ENCODE data around the gene EXOC4. TPM values are rescaled to one million over a fixed set of nuclear protein-coding genes. Genes with fewer than 3 reads are reported as not detected.

EXOC4 gene
- total RNA-seq, 4 donors from 2014 or later = 36.9 to 78.0 (median 52.2) TPM

DNA sequence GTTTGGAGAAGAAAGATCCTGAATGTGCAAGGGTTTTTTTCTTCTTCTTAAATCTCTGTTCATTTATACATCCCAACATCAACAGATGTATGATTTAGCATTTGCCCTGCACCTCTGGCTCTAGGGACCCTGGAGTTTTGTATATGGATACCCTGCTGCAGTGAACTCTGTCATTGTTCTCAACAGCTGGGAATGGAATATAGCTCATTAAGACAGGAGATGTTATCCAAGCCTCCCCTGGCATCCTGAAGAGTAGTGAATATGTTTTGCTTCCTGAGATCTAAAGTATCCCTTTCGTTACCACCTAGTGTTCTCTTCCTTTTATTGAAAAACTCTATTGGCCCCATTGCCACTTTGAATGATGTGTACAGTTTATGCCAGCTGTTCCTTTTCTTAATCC is 275.9 kb downstream of the EXOC4 start:
- Histone ChIP-seq H3K27me3 (no peaks in the 10 kb centered on the region), H3K4me1 (peaks cover 9 to 26% of the 10 kb centered on the region in 2 donors), H3K9me3 (no peaks in the 10 kb centered on the region), H3K4me3 (no peak overlapping the region), H3K27ac (no peak overlapping the region), H3K36me3 (no peaks in the 10 kb centered on the region)
- intact Hi-C loops (cut with DNase I; ENCODE audit: low total_unique reads) = no loop called here
- no peak for TF ChIP-seq POLR2A (IDR thresholded peaks at IDR 0.05)
- TF ChIP-seq, protein P1, sequence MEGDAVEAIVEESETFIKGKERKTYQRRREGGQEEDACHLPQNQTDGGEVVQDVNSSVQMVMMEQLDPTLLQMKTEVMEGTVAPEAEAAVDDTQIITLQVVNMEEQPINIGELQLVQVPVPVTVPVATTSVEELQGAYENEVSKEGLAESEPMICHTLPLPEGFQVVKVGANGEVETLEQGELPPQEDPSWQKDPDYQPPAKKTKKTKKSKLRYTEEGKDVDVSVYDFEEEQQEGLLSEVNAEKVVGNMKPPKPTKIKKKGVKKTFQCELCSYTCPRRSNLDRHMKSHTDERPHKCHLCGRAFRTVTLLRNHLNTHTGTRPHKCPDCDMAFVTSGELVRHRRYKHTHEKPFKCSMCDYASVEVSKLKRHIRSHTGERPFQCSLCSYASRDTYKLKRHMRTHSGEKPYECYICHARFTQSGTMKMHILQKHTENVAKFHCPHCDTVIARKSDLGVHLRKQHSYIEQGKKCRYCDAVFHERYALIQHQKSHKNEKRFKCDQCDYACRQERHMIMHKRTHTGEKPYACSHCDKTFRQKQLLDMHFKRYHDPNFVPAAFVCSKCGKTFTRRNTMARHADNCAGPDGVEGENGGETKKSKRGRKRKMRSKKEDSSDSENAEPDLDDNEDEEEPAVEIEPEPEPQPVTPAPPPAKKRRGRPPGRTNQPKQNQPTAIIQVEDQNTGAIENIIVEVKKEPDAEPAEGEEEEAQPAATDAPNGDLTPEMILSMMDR (IDR thresholded peaks at IDR 0.05 in 4 of 5, conservative IDR thresholded peaks at IDR 0.05 in 1 of 5) = no peak
- in situ Hi-C loops (cut with MboI; ENCODE audit: low sequenced_read_pairs in 4 of 4) = no loop called here
- DNase-seq (no peak), ATAC-seq (no peak)

GRCh38 chr7:133529861-133530260 is 277.0 kb downstream of the EXOC4 start:
- peaks cover 9 to 27% of the 10 kb centered on the region in 2 donors for H3K4me1 ChIP-seq
- no peaks in the 10 kb centered on the region for H3K9me3 ChIP-seq
- intact Hi-C loops (cut with DNase I; ENCODE audit: low total_unique reads) = no loop called here
- no peaks in the 10 kb centered on the region for H3K36me3 ChIP-seq
- in situ Hi-C loops (cut with MboI; ENCODE audit: low sequenced_read_pairs in 4 of 4) = no loop called here
- H3K27ac ChIP-seq = no peak overlapping the region
- TF ChIP-seq POLR2A (IDR thresholded peaks at IDR 0.05) = no peak
- TF ChIP-seq, protein P1 (IDR thresholded peaks at IDR 0.05 in 4 of 5, conservative IDR thresholded peaks at IDR 0.05 in 1 of 5) = no peak
- H3K4me3 ChIP-seq = no peak overlapping the region
- no peaks in the 10 kb centered on the region for H3K27me3 ChIP-seq
- no peak for DNase-seq
- ATAC-seq = no peak

DNA sequence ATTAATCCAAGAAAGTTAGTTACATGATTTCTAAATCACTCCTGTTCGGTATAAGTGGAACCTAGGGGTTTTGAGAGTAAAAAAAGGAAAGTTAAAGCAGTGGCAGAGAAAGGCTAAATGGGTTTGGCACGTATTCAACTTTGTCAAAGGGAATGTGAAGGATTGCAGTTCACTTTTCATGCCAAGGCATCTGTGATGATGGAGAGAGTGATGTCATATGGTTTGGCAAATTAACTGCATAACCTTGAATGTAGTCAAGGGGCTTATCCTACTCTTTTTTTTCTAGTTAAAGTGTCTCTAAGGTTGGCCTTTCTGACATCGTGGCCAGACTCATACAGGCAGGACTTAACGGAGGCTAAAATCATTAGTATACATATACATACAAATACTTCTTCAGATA is 277.8 kb downstream of the EXOC4 start:
- Histone ChIP-seq H3K9me3 (no peaks in the 10 kb centered on the region), H3K27ac (no peak overlapping the region), H3K36me3 (no peaks in the 10 kb centered on the region), H3K4me3 (no peak overlapping the region), H3K27me3 (no peaks in the 10 kb centered on the region), H3K4me1 (peaks cover 9 to 27% of the 10 kb centered on the region in 2 donors)
- in situ Hi-C loops (cut with MboI; ENCODE audit: low sequenced_read_pairs in 4 of 4) (no loop called here), intact Hi-C loops (cut with DNase I; ENCODE audit: low total_unique reads) (no loop called here)
- TF ChIP-seq, protein P1 (IDR thresholded peaks at IDR 0.05 in 4 of 5, conservative IDR thresholded peaks at IDR 0.05 in 1 of 5) = no peak
- TF ChIP-seq POLR2A (IDR thresholded peaks at IDR 0.05) = no peak
- DNase-seq (no peak), ATAC-seq (no peak)

DNA sequence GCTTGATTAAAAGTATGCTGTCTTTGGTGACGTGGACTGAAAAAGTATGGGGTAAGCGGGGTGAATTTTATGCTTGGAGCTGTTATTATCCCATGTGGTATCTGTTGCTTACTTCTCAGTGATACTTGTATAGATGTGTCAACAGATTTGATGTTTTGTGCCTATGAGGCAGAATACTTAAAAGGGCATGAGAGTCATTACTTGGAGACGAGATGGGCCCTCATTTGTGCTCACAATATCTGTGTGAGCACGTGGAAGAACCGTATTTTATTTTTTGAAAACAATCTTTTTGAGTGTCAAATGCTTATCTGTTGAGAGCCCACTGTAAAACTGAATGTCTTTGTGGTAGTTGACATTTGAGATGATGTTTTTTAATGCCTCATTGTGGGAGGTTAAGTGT is 281.9 kb downstream of the EXOC4 start:
- no peaks in the 10 kb centered on the region for H3K27me3 ChIP-seq
- no peak overlapping the region for H3K4me3 ChIP-seq
- DNase-seq (no peak), ATAC-seq (no peak)
- intact Hi-C loops (cut with DNase I; ENCODE audit: low total_unique reads) (no loop called here), in situ Hi-C loops (cut with MboI; ENCODE audit: low sequenced_read_pairs in 4 of 4) (no loop called here)
- TF ChIP-seq, protein P1 (IDR thresholded peaks at IDR 0.05 in 4 of 5, conservative IDR thresholded peaks at IDR 0.05 in 1 of 5) = no peak
- TF ChIP-seq POLR2A (IDR thresholded peaks at IDR 0.05) = no peak
- H3K36me3 ChIP-seq = no peaks in the 10 kb centered on the region
- peaks cover 5 to 25% of the 10 kb centered on the region in 2 donors for H3K4me1 ChIP-seq
- H3K27ac ChIP-seq = no peak overlapping the region
- no peaks in the 10 kb centered on the region for H3K9me3 ChIP-seq

DNA sequence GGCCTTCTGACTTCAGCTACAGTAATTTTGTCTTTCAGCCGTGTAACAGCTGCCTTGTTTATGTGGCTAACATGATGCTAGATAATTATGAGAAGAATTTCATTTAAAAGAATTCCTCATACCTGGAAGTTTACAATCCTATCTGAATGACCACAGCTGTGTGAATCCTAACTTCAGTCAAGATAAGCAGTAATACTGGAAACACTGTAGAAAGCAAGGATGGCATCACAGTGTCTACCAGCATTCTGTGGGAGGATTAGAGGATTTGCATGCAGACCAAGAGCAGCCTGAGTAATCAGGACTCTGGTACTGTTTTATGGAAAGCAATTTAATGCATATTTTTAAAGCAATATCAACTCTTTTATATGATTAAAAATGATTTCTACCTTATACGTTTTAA is 282.4 kb downstream of the EXOC4 start:
- TF ChIP-seq POLR2A (IDR thresholded peaks at IDR 0.05) = no peak
- TF ChIP-seq, protein P1 (IDR thresholded peaks at IDR 0.05 in 4 of 5, conservative IDR thresholded peaks at IDR 0.05 in 1 of 5) = no peak
- no peaks in the 10 kb centered on the region for H3K9me3 ChIP-seq
- intact Hi-C loops (cut with DNase I; ENCODE audit: low total_unique reads) = no loop called here

More for the DNA sequence above, 282.4 kb downstream of the EXOC4 start:
- H3K4me3 ChIP-seq = no peak overlapping the region
- H3K36me3 ChIP-seq = no peaks in the 10 kb centered on the region
- ATAC-seq (no peak), DNase-seq (no peak)
- in situ Hi-C loops (cut with MboI; ENCODE audit: low sequenced_read_pairs in 4 of 4) = no loop called here
- H3K27ac ChIP-seq = no peak overlapping the region
- H3K27me3 ChIP-seq = no peaks in the 10 kb centered on the region
- H3K4me1 ChIP-seq = peaks cover 5 to 29% of the 10 kb centered on the region in 2 donors

All from gastrocnemius medialis (tissue), 4 donors.